ENCODE measurements around the gene TIMM44. TPM values are rescaled to one million over a fixed set of nuclear protein-coding genes. Genes with fewer than 3 reads are reported as not detected.
A peak's percentile ranks its signal among the peaks of the same experiment; 100 is the strongest.
"Not testable (repeated sequence)": the region's sequence is repeated elsewhere in the genome, so short reads cannot be mapped to it uniquely, and the experiment has no call there.

TIMM44 gene
- total and polyA plus RNA-seq, 7 experiments from 2014 or later, result 16.7 to 97.6 (median 67.5) TPM

- intact Hi-C loops (cut with micrococcal nuclease), result no loop called here
- Histone ChIP-seq H3K4me1 (ENCODE audit: control insufficient read depth in 2 of 2, insufficient read depth in 2 of 2, low read length in 2 of 2) (no peaks in the 10 kb centered on the region), H3K27me3 (ENCODE audit: control insufficient read depth in 2 of 2, insufficient read depth in 2 of 2, low read length in 2 of 2) (no peaks in the 10 kb centered on the region), H3K4me3 (ENCODE audit: low read length) (no peak overlapping the region), H3K9me3 (ENCODE audit: control insufficient read depth in 2 of 3, low read length in 3 of 3) (no peaks in the 10 kb centered on the region), H3K36me3 (ENCODE audit: control insufficient read depth in 2 of 3, insufficient read depth in 3 of 3, low read length in 3 of 3) (peaks cover 0 to 63% (median 23%) of the 10 kb centered on the region in 3 experiments), H3K27ac (ENCODE audit: low read depth, low read length) (no peak overlapping the region)
- Mint-ChIP-seq H3K4me3 (no peak overlapping the region), H3K27ac (no peak overlapping the region), H3K36me3 (peaks cover 0 to 9% (median 4%) of the 10 kb centered on the region in 5 donors), H3K9me3 (no peaks in the 10 kb centered on the region), H3K27me3 (no peaks in the 10 kb centered on the region), H3K4me1 (peaks cover 0 to 9% (median 5%) of the 10 kb centered on the region in 7 donors)
- POLR2A ChIA-PET, result interaction anchor here (0.7 kb wide), 1 partner anchor 65 kb away, joined by 3 read pairs; no protein-coding TSS in a partner anchor
- CTCF ChIA-PET, result interaction anchor here (1.4 kb wide), 1 partner anchor 10 kb away, joined by 8 read pairs; the partner anchor contains the start of gene SNAPC2
- ATAC-seq (no peak), DNase-seq (no peak)
Observed at GRCh38 chr19:7931221-7932061, 12.0 kb downstream of the TIMM44 start.

GRCh38 chr19:7930765-7931164, 12.7 kb downstream of the TIMM44 start:
- no peak overlapping the region for H3K4me3 Mint-ChIP-seq
- H3K36me3 ChIP-seq (ENCODE audit: control insufficient read depth in 2 of 3, insufficient read depth in 3 of 3, low read length in 3 of 3), result peaks cover 0 to 57% (median 21%) of the 10 kb centered on the region in 3 experiments
- H3K4me1 Mint-ChIP-seq, result peaks cover 0 to 11% (median 5%) of the 10 kb centered on the region in 7 donors
- no peak overlapping the region for H3K27ac Mint-ChIP-seq
- H3K27me3 ChIP-seq (ENCODE audit: control insufficient read depth in 2 of 2, insufficient read depth in 2 of 2, low read length in 2 of 2), result no peaks in the 10 kb centered on the region
- H3K27ac ChIP-seq (ENCODE audit: low read depth, low read length), result no peak overlapping the region
- no peak for ATAC-seq
- H3K36me3 Mint-ChIP-seq, result peaks cover 0 to 9% (median 4%) of the 10 kb centered on the region in 5 donors
- intact Hi-C loops (cut with micrococcal nuclease), result no loop called here
- H3K4me3 ChIP-seq (ENCODE audit: low read length), result no peak overlapping the region
- POLR2A ChIA-PET, result interaction anchor here (0.7 kb wide), 1 partner anchor 64 kb away, joined by 3 read pairs; no protein-coding TSS in a partner anchor
- DNase-seq, result no peak
- no peaks in the 10 kb centered on the region for H3K27me3 Mint-ChIP-seq
- no peaks in the 10 kb centered on the region for H3K9me3 ChIP-seq (ENCODE audit: control insufficient read depth in 2 of 3, low read length in 3 of 3)
- no peaks in the 10 kb centered on the region for H3K9me3 Mint-ChIP-seq
- CTCF ChIA-PET, result interaction anchor here (1.4 kb wide), 1 partner anchor 10 kb away, joined by 8 read pairs; the partner anchor contains the start of gene SNAPC2
- H3K4me1 ChIP-seq (ENCODE audit: control insufficient read depth in 2 of 2, insufficient read depth in 2 of 2, low read length in 2 of 2), result peaks cover 0 to 4% of the 10 kb centered on the region in 2 donors

- intact Hi-C loops (cut with micrococcal nuclease); ATAC-seq; H3K36me3 Mint-ChIP-seq; H3K9me3 Mint-ChIP-seq; H3K9me3 ChIP-seq (ENCODE audit: control insufficient read depth in 2 of 3, low read length in 3 of 3); H3K4me3 Mint-ChIP-seq; H3K4me1 ChIP-seq (ENCODE audit: control insufficient read depth in 2 of 2, insufficient read depth in 2 of 2, low read length in 2 of 2); H3K4me3 ChIP-seq (ENCODE audit: low read length); DNase-seq; POLR2A ChIA-PET; H3K27ac ChIP-seq (ENCODE audit: low read depth, low read length); H3K27me3 Mint-ChIP-seq; H3K27me3 ChIP-seq (ENCODE audit: control insufficient read depth in 2 of 2, insufficient read depth in 2 of 2, low read length in 2 of 2): not testable (repeated sequence)
- H3K27ac Mint-ChIP-seq, result peak overlapping the region in 6 of 9 donors; percentile 9 to 64 (median 37)
- CTCF ChIA-PET, result interaction anchor here (1.1 kb wide), 1 partner anchor 10 kb away, joined by 3 read pairs; no protein-coding TSS in a partner anchor
- peaks cover 0 to 14% (median 7%) of the 10 kb centered on the region in 7 donors for H3K4me1 Mint-ChIP-seq
- peaks cover 0 to 50% (median 15%) of the 10 kb centered on the region in 3 experiments for H3K36me3 ChIP-seq (ENCODE audit: control insufficient read depth in 2 of 3, insufficient read depth in 3 of 3, low read length in 3 of 3)
Observed at GRCh38 chr19:7930030-7930429, 13.4 kb downstream of the TIMM44 start.

GRCh38 chr19:7928741-7929701, 14.4 kb downstream of the TIMM44 start:
- DNase-seq, result peak; percentile 56 to 81 (median 65)
- POLR2A ChIA-PET, result interaction anchor here (0.6 to 1.4 kb wide), 2 partner anchors 8 to 15 kb away, joined by 4 to 6 read pairs; partner anchors contain the start of gene TIMM44
- H3K36me3 Mint-ChIP-seq, result peaks cover 0 to 5% (median 3%) of the 10 kb centered on the region in 5 donors
- peaks cover 0 to 19% (median 9%) of the 10 kb centered on the region in 7 donors for H3K4me1 Mint-ChIP-seq
- CTCF ChIA-PET, result interaction anchor here (0.7 to 1.1 kb wide), 3 partner anchors 11 to 931 kb away, joined by 3 to 4 read pairs (median 3); no protein-coding TSS in a partner anchor
- Histone ChIP-seq H3K4me3 (ENCODE audit: low read length) (no peak overlapping the region), H3K9me3 (ENCODE audit: control insufficient read depth in 2 of 3, low read length in 3 of 3) (no peaks in the 10 kb centered on the region), H3K27ac (ENCODE audit: low read depth, low read length) (peak overlapping the region; percentile 29), H3K36me3 (ENCODE audit: control insufficient read depth in 2 of 3, insufficient read depth in 3 of 3, low read length in 3 of 3) (peaks cover 0 to 40% (median 15%) of the 10 kb centered on the region in 3 experiments), H3K27me3 (ENCODE audit: control insufficient read depth in 2 of 2, insufficient read depth in 2 of 2, low read length in 2 of 2) (no peaks in the 10 kb centered on the region), H3K4me1 (ENCODE audit: control insufficient read depth in 2 of 2, insufficient read depth in 2 of 2, low read length in 2 of 2) (peaks cover 0 to 4% of the 10 kb centered on the region in 2 donors)
- H3K27ac Mint-ChIP-seq, result peak overlapping the region in 5 of 9 donors; percentile 8 to 71 (median 49)
- no peaks in the 10 kb centered on the region for H3K9me3 Mint-ChIP-seq
- H3K4me3 Mint-ChIP-seq, result no peak overlapping the region
- no peaks in the 10 kb centered on the region for H3K27me3 Mint-ChIP-seq
- ATAC-seq, result peak; percentile 78
- intact Hi-C loops (cut with micrococcal nuclease), result loop anchor here (1.0 to 10.0 kb wide), 2 partner anchors 14 to 864 kb away; partner anchors contain the start of genes TIMM44 (in 1 of the 2) and ZNF557 (in 1 of the 2)

- H3K4me1 Mint-ChIP-seq, result peaks cover under 1 to 24% (median 9%) of the 10 kb centered on the region in 7 donors
- peak overlapping the region in 3 of 9 donors; percentile 16 to 78 (median 23) for H3K27ac Mint-ChIP-seq
- Histone ChIP-seq H3K36me3 (ENCODE audit: control insufficient read depth in 2 of 3, insufficient read depth in 3 of 3, low read length in 3 of 3) (peaks cover 0 to 33% (median 9%) of the 10 kb centered on the region in 3 experiments), H3K27me3 (ENCODE audit: control insufficient read depth in 2 of 2, insufficient read depth in 2 of 2, low read length in 2 of 2) (no peaks in the 10 kb centered on the region), H3K27ac (ENCODE audit: low read depth, low read length) (no peak overlapping the region), H3K4me1 (ENCODE audit: control insufficient read depth in 2 of 2, insufficient read depth in 2 of 2, low read length in 2 of 2) (peaks cover 0 to 4% of the 10 kb centered on the region in 2 donors), H3K4me3 (ENCODE audit: low read length) (no peak overlapping the region), H3K9me3 (ENCODE audit: control insufficient read depth in 2 of 3, low read length in 3 of 3) (no peaks in the 10 kb centered on the region)
- no peaks in the 10 kb centered on the region for H3K9me3 Mint-ChIP-seq
- no peak for ATAC-seq
- peak overlapping the region in 2 of 10 donors; percentile 34 to 51 for H3K4me3 Mint-ChIP-seq
- ChIA-PET CTCF (interaction anchor here (0.6 to 1.0 kb wide), 3 partner anchors 55 to 930 kb away, joined by 3 to 4 read pairs (median 3); no protein-coding TSS in a partner anchor), POLR2A (interaction anchor here (0.8 to 1.4 kb wide), 3 partner anchors 12 to 20 kb away, joined by 3 to 6 read pairs (median 4); partner anchors contain the start of gene TIMM44)
- DNase-seq, result no peak
- intact Hi-C loops (cut with micrococcal nuclease), result loop anchor here in 1 of 2 donors (10.0 kb wide), 1 partner anchor 864 kb away; the partner anchor contains the start of gene ZNF557
- H3K36me3 Mint-ChIP-seq, result peaks cover 0 to 5% (median 3%) of the 10 kb centered on the region in 5 donors
- no peaks in the 10 kb centered on the region for H3K27me3 Mint-ChIP-seq
Observed at GRCh38 chr19:7928334-7928706, 15.1 kb downstream of the TIMM44 start.
